H9 (cell line): ENCODE results near the gene CLEC10A. TPM values are rescaled to one million over a fixed set of nuclear protein-coding genes. Genes with fewer than 3 reads are reported as not detected.

Experiments used
- DNase-seq: peaks from one replicate; pipeline ENCODE4 v3.0.0-alpha.2; 2017
- H2AFZ ChIP-seq: one replicate; pipeline ENCODE4 v1.6.1; 2013; ENCODE audit warnings: mild to moderate bottlenecking, low read length, control low read depth, moderate library complexity
- H2AK5ac ChIP-seq: 2 replicates; pipeline ENCODE4 v1.6.1; 2013; ENCODE audit warnings: low read length, control low read depth, mixed read lengths; ENCODE audit not compliant: insufficient read length
- H2BK120ac ChIP-seq: one replicate; pipeline ENCODE4 v1.6.1; 2013; ENCODE audit warnings: low read depth, mild to moderate bottlenecking, low read length, control low read depth, inconsistent platforms; ENCODE audit not compliant: poor library complexity, severe bottlenecking
- H2BK12ac ChIP-seq: 2 replicates; pipeline ENCODE4 v1.6.1; 2013; ENCODE audit warnings: low read length, control low read depth, mixed read lengths, low read depth; ENCODE audit not compliant: insufficient read length
- H2BK15ac ChIP-seq: 2 replicates; pipeline ENCODE4 v1.6.1; 2013; ENCODE audit warnings: low read depth, low read length, control low read depth
- H2BK20ac ChIP-seq: one replicate; pipeline ENCODE4 v1.6.1; 2013; ENCODE audit warnings: low read depth, mild to moderate bottlenecking, low read length, control low read depth, inconsistent platforms; ENCODE audit not compliant: poor library complexity, severe bottlenecking
- H2BK5ac ChIP-seq: 2 replicates; pipeline ENCODE4 v1.6.1; 2013; ENCODE audit warnings: low read length, control low read depth, mixed read lengths; ENCODE audit not compliant: insufficient read length
- H3K14ac ChIP-seq: 2 replicates; pipeline ENCODE4 v1.6.1; 2013; ENCODE audit warnings: low read length, control low read depth; ENCODE audit not compliant: insufficient read depth
- H3K18ac ChIP-seq: 2 replicates; pipeline ENCODE4 v1.6.1; 2013; ENCODE audit warnings: low read depth, mild to moderate bottlenecking, mixed read lengths, low read length, control low read depth; ENCODE audit not compliant: insufficient read length
- H3K23ac ChIP-seq: 2 replicates; pipeline ENCODE4 v1.6.1; 2013; ENCODE audit warnings: low read length, control low read depth, mixed read lengths, low read depth; ENCODE audit not compliant: insufficient read length
- H3K23me2 ChIP-seq: 2 replicates; pipeline ENCODE4 v1.6.1; 2013; ENCODE audit warnings: low read depth, mild to moderate bottlenecking, mixed read lengths, low read length, control low read depth; ENCODE audit not compliant: insufficient read length, poor library complexity, severe bottlenecking
- H3K27ac ChIP-seq: 2 replicates; pipeline ENCODE4 v1.5.1; 2013; ENCODE audit warnings: low read length, control low read depth, mixed read lengths, low read depth; ENCODE audit not compliant: insufficient read length
- H3K27me3 ChIP-seq: 2 replicates; pipeline ENCODE4 v1.6.1; 2013; ENCODE audit warnings: low read length, control low read depth, inconsistent platforms; ENCODE audit not compliant: insufficient read depth
- H3K4ac ChIP-seq: 2 replicates; pipeline ENCODE4 v1.6.1; 2013; ENCODE audit warnings: low read depth, mild to moderate bottlenecking, control low read depth, inconsistent platforms, low read length, moderate library complexity
- H3K4me1 ChIP-seq: 2 replicates; pipeline ENCODE4 v1.6.1; 2013; ENCODE audit warnings: low read length, control low read depth, inconsistent platforms; ENCODE audit not compliant: insufficient read depth
- H3K4me2 ChIP-seq: 2 replicates; pipeline ENCODE4 v1.6.1; 2013; ENCODE audit warnings: low read length, control low read depth, mixed read lengths; ENCODE audit not compliant: insufficient read length, insufficient read depth
- H3K56ac ChIP-seq: 2 replicates; pipeline ENCODE4 v1.6.1; 2013; ENCODE audit warnings: low read depth, mild to moderate bottlenecking, mixed read lengths, low read length, control low read depth; ENCODE audit not compliant: insufficient read length
- H3K79me1 ChIP-seq: 2 replicates; pipeline ENCODE4 v1.6.1; 2013; ENCODE audit warnings: low read depth, mild to moderate bottlenecking, moderate library complexity, low read length, control low read depth, inconsistent platforms; ENCODE audit not compliant: insufficient read depth, poor library complexity, severe bottlenecking
- H3K79me2 ChIP-seq: 2 replicates; pipeline ENCODE4 v1.6.1; 2013; ENCODE audit warnings: low read length, control low read depth, inconsistent platforms; ENCODE audit not compliant: insufficient read depth
- H3K9ac ChIP-seq: 2 replicates; pipeline ENCODE4 v1.6.1; 2013; ENCODE audit warnings: low read length, control low read depth, mixed read lengths; ENCODE audit not compliant: insufficient read length; ENCODE audit errors: extremely low read depth
- H3K9me3 ChIP-seq: one replicate; pipeline ENCODE4 v1.6.1; 2013; ENCODE audit warnings: low read depth, low read length, inconsistent platforms; ENCODE audit not compliant: control insufficient read depth
- H3T11ph ChIP-seq: one replicate; pipeline ENCODE4 v1.6.1; 2013; ENCODE audit warnings: mild to moderate bottlenecking, low read length, control low read depth, inconsistent platforms
- H4K20me1 ChIP-seq: one replicate; pipeline ENCODE4 v1.6.1; 2013; ENCODE audit not compliant: control insufficient read depth, insufficient read length, insufficient read depth
- H4K5ac ChIP-seq: 2 replicates; pipeline ENCODE4 v1.6.1; 2013; ENCODE audit warnings: low read depth, mild to moderate bottlenecking, mixed read lengths, low read length, control low read depth; ENCODE audit not compliant: insufficient read length
- H4K8ac ChIP-seq: replicated peaks from 2 replicates; pipeline ENCODE4 v1.6.1; 2013; ENCODE audit warnings: low read length, control low read depth, mixed read lengths, low read depth; ENCODE audit not compliant: insufficient read length
- H4K91ac ChIP-seq: 2 replicates; pipeline ENCODE4 v1.6.1; 2013; ENCODE audit warnings: low read depth, mild to moderate bottlenecking, moderate library complexity, mixed read lengths, low read length, control low read depth; ENCODE audit not compliant: insufficient read length
- H3K27ac Mint-ChIP-seq, 3 experiments: 2 replicates in 2 of 3; 3 replicates in 1 of 3; pipeline ENCODE4 v1.8.0; 2020 to 2021; ENCODE audit warnings: mixed read lengths in 3 of 3, mild to moderate bottlenecking in 1 of 3, moderate library complexity in 1 of 3
- H3K27me3 Mint-ChIP-seq: 2 replicates; pipeline ENCODE4 v1.8.0; 2021; ENCODE audit warnings: low read depth, mild to moderate bottlenecking, moderate library complexity, mixed read lengths
- H3K36me3 Mint-ChIP-seq, 3 experiments: 2 replicates in 2 of 3; 3 replicates in 1 of 3; pipeline ENCODE4 v1.8.0; 2020 to 2021; ENCODE audit warnings: low read depth in 3 of 3, mixed read lengths in 3 of 3; ENCODE audit not compliant: insufficient read depth in 1 of 3
- H3K4me1 Mint-ChIP-seq, 2 experiments: 2 replicates each; pipeline ENCODE4 v1.8.0; 2020; ENCODE audit warnings: mixed read lengths in 2 of 2
- H3K4me3 Mint-ChIP-seq, 2 experiments: 2 replicates in 1 of 2; 3 replicates in 1 of 2; pipeline ENCODE4 v1.8.0; 2020 to 2021; ENCODE audit warnings: mild to moderate bottlenecking in 2 of 2, mixed read lengths in 2 of 2, moderate library complexity in 1 of 2
- H3K9me3 Mint-ChIP-seq, 2 experiments: 2 replicates in 1 of 2; 3 replicates in 1 of 2; pipeline ENCODE4 v1.8.0; 2020; ENCODE audit warnings: mild to moderate bottlenecking in 2 of 2, mixed read lengths in 2 of 2, moderate library complexity in 1 of 2
- CTCF ChIP-seq: fragments of 200-600 bp; sonication (generic); conservative IDR thresholded peaks from 3 replicates; pipeline ENCODE4 v1.8.0; 2021; ENCODE audit warnings: antibody characterized with exemption, mild to moderate bottlenecking
- WGBS: extraction: QIAGEN DNeasy Blood & Tissue Kit; methylation state at CpG from one replicate; pipeline ENCODE4 v1.1.7; 2013; ENCODE audit warnings: missing lambda C conversion rate, low lambda C conversion rate, mixed read lengths; ENCODE audit not compliant: insufficient read length; ENCODE audit errors: extremely low coverage; 5-methylcytosine and 5-hydroxymethylcytosine counted together
- total RNA-seq: library from RNA; stranded (reverse); gene quantifications from 2 replicates; pipeline ENCODE4 v1.2.1, GENCODE V29; 2021

CLEC10A gene
- total RNA-seq, 1 experiment from 2014 or later: not detected

- Histone ChIP-seq H3K79me1 (no peaks in the 10 kb centered on the region), H3K9ac (no peak overlapping the region), H4K5ac (no peak overlapping the region), H2BK5ac (no peak overlapping the region), H3K27me3 (no peaks in the 10 kb centered on the region; the same call in 1 of the 2 replicates), H4K8ac (no peak overlapping the region), H2AK5ac (no peak overlapping the region), H3K14ac (no peak overlapping the region), H4K20me1 (no peaks in the 10 kb centered on the region), H3K23ac (no peak overlapping the region), H3K79me2 (no peaks in the 10 kb centered on the region), H2AFZ (no peak overlapping the region), H2BK120ac (no peak overlapping the region), H3K56ac (no peak overlapping the region), H3T11ph (no peak overlapping the region), H2BK15ac (no peak overlapping the region), H3K4me1 (no peaks in the 10 kb centered on the region), H3K18ac (no peak overlapping the region), H3K27ac (no peak overlapping the region), H3K4me2 (no peak overlapping the region), H3K9me3 (no peaks in the 10 kb centered on the region), H4K91ac (no peak overlapping the region), H2BK12ac (no peak overlapping the region), H3K23me2 (no peaks in the 10 kb centered on the region), H2BK20ac (no peak overlapping the region), H3K4ac (no peak overlapping the region)
- Mint-ChIP-seq H3K27me3 (peaks cover 20% of the 10 kb centered on the region), H3K4me3 (no peak overlapping the region; a peak in 1 of 5 replicates), H3K9me3 (peaks cover 0 to 6% of the 10 kb centered on the region in 2 experiments; a peak in 1 of 5 replicates), H3K36me3 (no peaks in the 10 kb centered on the region), H3K27ac (no peak overlapping the region; a peak in 1 of 7 replicates), H3K4me1 (no peaks in the 10 kb centered on the region)
- no peak for TF ChIP-seq CTCF
- WGBS: 100% methylated on average over 4 of the region's 10 CpGs
- DNase-seq: no peak
Observed at GRCh38 chr17:7078711-7079110, 1.3 kb downstream of the CLEC10A start.
